Psoas muscle (tissue), 8 donors: ENCODE data around the gene ADGRD2. TPM values are rescaled to one million over a fixed set of nuclear protein-coding genes. Genes with fewer than 3 reads are reported as not detected.
A peak's percentile ranks its signal among the peaks of the same experiment; 100 is the strongest.

ENCODE experiments used
- ATAC-seq, 4 donors: fragments of 200-7000 bp; cut with Tn5 transposase; one replicate each; pipeline ENCODE4 v1.9.1; 2020; ENCODE audit warnings: moderate library complexity in 3 of 4, mild to moderate bottlenecking in 2 of 4
- DNase-seq, 2 donors: peaks; one replicate each; pipeline ENCODE4 v3.0.0-alpha.2; 2020
- H3K27ac ChIP-seq: fragments of 200-600 bp; one replicate; pipeline ENCODE4 v1.8.0; 2022
- H3K27me3 ChIP-seq, 3 donors: fragments of 200-600 bp in 1 of 3; one replicate each; pipeline versions ENCODE4 v1.6.1 to v1.8.0; 2013 to 2022; ENCODE audit warnings: low read length in 2 of 3, mild to moderate bottlenecking in 2 of 3, moderate library complexity in 1 of 3; ENCODE audit not compliant: insufficient read depth in 3 of 3
- H3K36me3 ChIP-seq, 2 donors: fragments of 200-600 bp in 1 of 2; one replicate each; pipeline versions ENCODE4 v1.6.1 to v1.8.0; 2013 to 2022; ENCODE audit warnings: low read depth in 1 of 2, mild to moderate bottlenecking in 1 of 2, moderate library complexity in 1 of 2; ENCODE audit not compliant: insufficient read depth in 1 of 2
- H3K4me1 ChIP-seq: fragments of 200-600 bp; one replicate; pipeline ENCODE4 v1.8.0; 2022
- H3K4me3 ChIP-seq: fragments of 200-600 bp; one replicate; pipeline ENCODE4 v1.8.0; 2022; ENCODE audit warnings: mild to moderate bottlenecking
- H3K9me3 ChIP-seq: fragments of 200-600 bp; one replicate; pipeline ENCODE4 v1.8.0; 2022
- WGBS, 3 donors: extraction: QIAGEN DNeasy Blood & Tissue Kit; methylation state at CpG; one replicate each; pipeline versions ENCODE4 v1.1.6 to v1.1.7; 2013; 5-methylcytosine and 5-hydroxymethylcytosine counted together
- intact Hi-C, 2 donors: fragments of 100-400 bp; cut with DNase I; formaldehyde crosslinking; loops; one replicate each; pipeline versions ENCODE4 v1.11.0 to v1.14.2; 2022
- polyA plus RNA-seq, 3 donors: library from polyadenylated mRNA; stranded (reverse); fragments of 200-250 nt; gene quantifications; one replicate each; pipeline ENCODE4 v1.2.3, GENCODE V29; 2013
- total RNA-seq, 4 donors: library from RNA; stranded (reverse); fragmentation: NEBNext Ultra II Directional in 2 of 4; extraction: Animal tissue kit (Norgen Biotek cat#: 25700) in 2 of 4; gene quantifications; one replicate each; pipeline versions ENCODE4 v1.2.1 to v1.2.4, GENCODE V29; 2021 to 2023
- TF ChIP-seq, protein P1 (sequence below): fragments of 200-600 bp; IDR thresholded peaks from one replicate; pipeline ENCODE4 v1.8.0; 2022; ENCODE audit warnings: antibody characterized with exemption
- donor health status: healthy with polysubstance abuse.
- donor health status: DM: no; HTN: no; CAD: no; lungs with moderate emphysema.
- donor health status: Bipolar disorder and iron deficiency.
- donor health status: healthy.
- donor health status: DM: yes; HTN: yes; CAD: no.
- donor health status: DM: no; HTN: no; CAD: no.
- donor health status: DM: no; HTN: no; CAD: no.
- donor health status: DM: yes; HTN: yes; CAD: no.

The ADGRD2 gene
- total and polyA plus RNA-seq, 7 donors, result not detected

DNA sequence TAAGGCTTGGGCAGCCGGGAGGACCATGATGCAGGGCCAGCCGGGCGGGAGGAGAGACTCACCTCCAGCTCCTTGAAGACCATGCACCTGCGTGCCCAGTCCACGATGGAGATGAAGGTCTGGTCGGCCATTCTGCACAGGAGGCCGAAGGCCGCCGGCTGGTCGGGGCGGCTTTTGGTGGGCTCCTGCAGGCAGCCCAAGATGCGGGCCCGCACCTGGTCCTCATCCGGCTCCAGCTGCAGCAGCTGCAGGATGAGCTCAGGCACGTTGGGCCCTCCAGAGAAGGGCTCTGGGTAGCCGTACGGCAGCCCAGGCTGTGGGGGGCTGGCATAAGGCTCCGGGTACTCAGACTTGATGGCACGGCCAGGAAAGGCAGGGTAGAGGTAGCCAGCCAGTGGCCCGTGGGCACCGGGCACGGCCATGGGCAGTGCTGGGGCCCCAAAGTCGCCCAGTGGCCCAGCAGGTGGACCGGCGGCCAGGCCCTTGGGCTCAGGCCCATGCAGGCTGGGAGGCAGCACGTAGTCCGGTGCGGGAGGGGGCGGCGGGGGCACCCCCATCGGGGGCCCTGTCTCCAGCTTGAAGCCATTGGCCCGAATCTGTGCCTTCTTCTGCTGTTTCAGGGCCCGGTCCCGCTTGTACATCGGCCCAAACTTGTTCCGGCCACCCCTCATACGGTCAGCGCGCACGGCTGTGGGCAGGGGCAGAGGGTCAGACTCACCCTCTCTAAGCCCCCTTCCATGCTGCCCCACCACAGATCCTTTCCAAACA, 50.0 kb downstream of the ADGRD2 start:
- Histone ChIP-seq H3K27me3 (peaks cover 0 to 58% (median 21%) of the 10 kb centered on the region in 3 donors), H3K9me3 (no peaks in the 10 kb centered on the region), H3K36me3 (no peaks in the 10 kb centered on the region), H3K4me1 (no peaks in the 10 kb centered on the region), H3K4me3 (no peak overlapping the region), H3K27ac (no peak overlapping the region)
- DNase-seq, result peak in 1 of 2 donors; percentile 28
- 83 to 88% (median 84%) methylated on average over 38 to 40 of the region's 40 CpGs for WGBS, 3 donors
- ATAC-seq, result no peak
- intact Hi-C loops, result no loop called here
- TF ChIP-seq, protein P1, sequence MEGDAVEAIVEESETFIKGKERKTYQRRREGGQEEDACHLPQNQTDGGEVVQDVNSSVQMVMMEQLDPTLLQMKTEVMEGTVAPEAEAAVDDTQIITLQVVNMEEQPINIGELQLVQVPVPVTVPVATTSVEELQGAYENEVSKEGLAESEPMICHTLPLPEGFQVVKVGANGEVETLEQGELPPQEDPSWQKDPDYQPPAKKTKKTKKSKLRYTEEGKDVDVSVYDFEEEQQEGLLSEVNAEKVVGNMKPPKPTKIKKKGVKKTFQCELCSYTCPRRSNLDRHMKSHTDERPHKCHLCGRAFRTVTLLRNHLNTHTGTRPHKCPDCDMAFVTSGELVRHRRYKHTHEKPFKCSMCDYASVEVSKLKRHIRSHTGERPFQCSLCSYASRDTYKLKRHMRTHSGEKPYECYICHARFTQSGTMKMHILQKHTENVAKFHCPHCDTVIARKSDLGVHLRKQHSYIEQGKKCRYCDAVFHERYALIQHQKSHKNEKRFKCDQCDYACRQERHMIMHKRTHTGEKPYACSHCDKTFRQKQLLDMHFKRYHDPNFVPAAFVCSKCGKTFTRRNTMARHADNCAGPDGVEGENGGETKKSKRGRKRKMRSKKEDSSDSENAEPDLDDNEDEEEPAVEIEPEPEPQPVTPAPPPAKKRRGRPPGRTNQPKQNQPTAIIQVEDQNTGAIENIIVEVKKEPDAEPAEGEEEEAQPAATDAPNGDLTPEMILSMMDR, result no peak

DNA sequence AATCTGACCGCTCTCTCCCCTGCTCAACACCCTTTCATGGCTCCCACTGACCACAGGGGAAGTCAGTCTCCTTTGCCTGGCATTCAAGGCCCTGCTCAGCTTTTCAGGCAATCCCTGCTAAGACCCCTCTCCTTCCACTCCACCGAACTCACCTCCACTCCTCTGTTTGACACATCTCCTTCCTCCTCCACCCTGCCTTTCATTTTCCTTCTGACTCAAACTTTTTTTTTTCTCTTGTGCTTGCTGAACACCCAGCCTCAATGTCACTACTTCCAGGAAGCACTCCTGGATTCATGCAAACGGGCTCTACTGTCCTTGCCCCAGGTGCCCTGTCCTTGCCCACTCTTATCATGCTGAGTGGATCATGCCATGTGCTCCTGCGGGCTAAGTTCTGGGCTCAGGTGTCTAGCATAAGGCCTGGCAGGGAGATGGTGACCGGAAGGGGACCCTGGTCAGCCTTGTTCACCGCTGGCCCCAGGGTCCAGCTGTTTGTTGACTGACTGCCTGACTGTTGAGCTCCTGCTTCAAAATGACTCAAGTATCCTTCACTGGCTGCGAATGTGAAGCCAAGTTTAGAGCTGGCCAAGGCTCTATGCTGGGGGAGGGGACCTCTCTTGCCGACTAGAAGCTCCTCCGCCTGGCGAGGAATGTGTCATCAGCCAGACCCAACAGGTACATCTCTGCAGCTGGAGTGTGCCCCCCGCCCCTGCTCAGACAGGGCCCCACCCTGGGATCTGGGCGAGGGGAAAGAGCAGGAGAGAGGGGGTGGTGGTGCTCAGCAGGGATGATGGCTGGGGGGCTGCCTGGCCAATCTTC, 50.8 kb downstream of the ADGRD2 start:
- H3K4me3 ChIP-seq, result no peak overlapping the region

DNA sequence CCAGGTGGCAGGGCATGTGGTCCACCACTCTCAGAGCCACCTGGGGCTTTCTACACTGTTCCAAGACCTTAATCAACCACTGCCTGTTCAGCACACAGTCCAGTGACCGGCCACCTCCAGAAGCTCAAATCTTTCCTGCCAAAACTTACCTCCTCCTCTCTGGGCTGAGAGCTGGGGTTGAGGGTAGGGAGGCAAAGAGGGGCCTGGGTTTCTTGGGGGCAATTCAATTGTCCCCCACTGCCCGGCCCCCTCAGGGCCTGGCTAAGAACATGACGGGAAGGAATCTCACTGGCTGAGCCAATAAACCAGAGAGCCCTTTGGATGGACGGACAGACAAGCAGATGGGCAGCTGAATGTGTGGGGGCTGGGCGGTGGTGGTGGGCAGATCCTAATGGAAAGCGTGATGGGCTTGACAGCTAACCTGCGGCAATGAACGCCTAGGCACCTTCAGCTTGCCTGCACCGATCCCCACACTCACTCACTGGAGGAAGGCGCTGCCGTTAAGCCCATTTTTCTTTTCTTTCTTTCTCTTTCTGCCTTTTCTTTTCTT, 51.6 kb downstream of the ADGRD2 start:
- Histone ChIP-seq H3K27me3 (peaks cover 0 to 68% (median 27%) of the 10 kb centered on the region in 3 donors), H3K27ac (no peak overlapping the region), H3K36me3 (no peaks in the 10 kb centered on the region), H3K4me1 (no peaks in the 10 kb centered on the region), H3K4me3 (no peak overlapping the region), H3K9me3 (no peaks in the 10 kb centered on the region)
- ATAC-seq (no peak), DNase-seq (no peak)
- 62 to 67% (median 66%) methylated on average over 10 to 11 of the region's 11 CpGs for WGBS, 3 donors
- intact Hi-C loops, result no loop called here
- TF ChIP-seq, protein P1, result no peak

More for the DNA sequence above, 50.8 kb downstream of the ADGRD2 start:
- TF ChIP-seq, protein P1, result no peak
- intact Hi-C loops, result no loop called here
- Histone ChIP-seq H3K4me1 (no peaks in the 10 kb centered on the region), H3K36me3 (no peaks in the 10 kb centered on the region), H3K27me3 (peaks cover 0 to 66% (median 27%) of the 10 kb centered on the region in 3 donors), H3K9me3 (no peaks in the 10 kb centered on the region), H3K27ac (no peak overlapping the region)
- DNase-seq (peak in 1 of 2 donors; percentile 23), ATAC-seq (no peak)
- 65 to 71% (median 68%) methylated on average over 12 of the region's 12 CpGs for WGBS, 3 donors

DNA sequence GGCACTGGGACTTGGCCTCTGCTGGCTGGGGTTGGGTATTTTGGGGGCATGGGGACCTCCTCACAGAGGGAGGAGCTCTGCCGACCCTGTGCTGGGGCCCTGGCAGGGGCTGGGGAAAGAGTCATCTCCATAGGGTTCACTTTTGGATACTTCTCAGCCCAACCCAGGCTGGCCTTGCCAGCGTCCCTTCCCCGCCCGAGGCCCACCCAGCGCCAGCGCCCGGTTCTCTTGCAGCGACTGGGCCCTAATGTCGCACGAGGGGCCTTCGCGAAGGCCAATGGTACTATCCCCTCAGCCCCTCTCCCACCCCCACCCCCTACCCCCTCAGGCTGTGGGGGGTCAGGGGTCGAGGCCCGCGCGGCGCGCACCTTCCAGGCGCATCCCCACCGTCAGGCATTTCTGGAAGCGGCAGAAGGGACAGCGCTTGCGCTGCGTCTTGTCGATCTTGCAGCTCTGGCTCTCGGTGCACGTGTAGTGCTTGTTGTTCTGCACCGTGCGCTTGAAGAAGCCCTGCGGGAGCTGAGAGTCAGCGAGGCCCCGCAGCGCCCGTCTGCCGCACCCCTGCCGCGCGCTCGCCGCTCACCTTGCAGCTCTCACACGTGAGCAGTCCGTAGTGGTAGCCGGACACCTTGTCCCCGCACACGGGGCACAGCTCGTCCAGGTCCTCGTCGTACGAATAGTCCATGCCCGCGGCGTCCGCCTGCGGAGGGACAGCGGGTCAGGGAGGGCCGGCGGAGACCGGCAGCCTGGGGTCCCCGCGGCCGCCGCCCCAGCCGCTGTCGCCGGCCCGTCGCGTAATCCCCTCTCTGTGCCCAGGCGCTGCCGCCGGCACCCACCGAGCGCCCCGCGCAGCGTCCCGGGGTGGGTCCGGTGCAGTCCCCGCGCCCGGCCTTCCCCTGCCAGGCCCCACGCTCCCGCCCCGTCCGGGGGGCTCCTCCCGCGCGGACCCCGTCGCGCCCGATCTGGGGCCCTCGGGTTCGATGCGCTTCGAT, 52.8 kb downstream of the ADGRD2 start:
- H3K27me3 ChIP-seq, result peaks cover 0 to 68% (median 31%) of the 10 kb centered on the region in 3 donors
- no peaks in the 10 kb centered on the region for H3K36me3 ChIP-seq
- no peaks in the 10 kb centered on the region for H3K9me3 ChIP-seq
- 8 to 12% (median 12%) methylated on average over 70 to 96 of the region's 96 CpGs for WGBS, 3 donors
- DNase-seq, result no peak
- intact Hi-C loops, result no loop called here
- no peaks in the 10 kb centered on the region for H3K4me1 ChIP-seq
- ATAC-seq, result no peak
- no peak overlapping the region for H3K4me3 ChIP-seq
- TF ChIP-seq, protein P1, result no peak
- no peak overlapping the region for H3K27ac ChIP-seq
